Loucy (cell line): Measurements from ENCODE around the gene CGA.

Experiments used
- H2AFZ ChIP-seq: fragments of 200-600 bp; sonication (generic); 2 replicates; pipeline ENCODE4 v1.6.0; 2016; ENCODE audit warnings: antibody characterized with exemption, mild to moderate bottlenecking, low read length, moderate library complexity
- H3F3A ChIP-seq: fragments of 200-600 bp; 2 replicates; pipeline ENCODE4 v1.6.0; 2016; ENCODE audit warnings: antibody characterized with exemption, low read depth, mild to moderate bottlenecking
- H3K27me3 ChIP-seq: fragments of 200-600 bp; sonication (generic); 2 replicates; pipeline ENCODE4 v1.6.1; 2014; ENCODE audit warnings: low read length, mild to moderate bottlenecking; ENCODE audit not compliant: insufficient read depth, poor library complexity, severe bottlenecking
- H3K36me3 ChIP-seq: fragments of 200-600 bp; sonication (generic); 2 replicates; pipeline ENCODE4 v1.6.1; 2016; ENCODE audit warnings: low read length; ENCODE audit not compliant: insufficient read depth
- H3K4me1 ChIP-seq: fragments of 200-600 bp; sonication (generic); 2 replicates; pipeline ENCODE4 v1.5.1; 2014; ENCODE audit warnings: low read length, mild to moderate bottlenecking; ENCODE audit not compliant: insufficient read depth, poor library complexity, severe bottlenecking
- H3K4me2 ChIP-seq: fragments of 200-600 bp; sonication (generic); 2 replicates; pipeline ENCODE4 v1.6.0; 2014; ENCODE audit warnings: antibody characterized with exemption, low read length, low read depth, mild to moderate bottlenecking; ENCODE audit not compliant: poor library complexity, severe bottlenecking
- H3K4me3 ChIP-seq: fragments of 200-600 bp; sonication (generic); 2 replicates; pipeline ENCODE4 v1.5.1; 2014; ENCODE audit warnings: low read length, mild to moderate bottlenecking, mixed read lengths; ENCODE audit not compliant: poor library complexity, severe bottlenecking
- H3K79me2 ChIP-seq: fragments of 200-600 bp; sonication (generic); 2 replicates; pipeline ENCODE4 v1.6.1; 2014; ENCODE audit warnings: low read length; ENCODE audit not compliant: insufficient read depth
- H3K9ac ChIP-seq: fragments of 200-600 bp; sonication (generic); 2 replicates; pipeline ENCODE4 v1.6.0; 2014; ENCODE audit warnings: mild to moderate bottlenecking, low read depth, low read length, moderate library complexity; ENCODE audit not compliant: poor library complexity, severe bottlenecking
- H3K9me2 ChIP-seq: fragments of 200-600 bp; sonication (generic); replicated peaks from 2 replicates; pipeline ENCODE4 v1.6.1; 2016; ENCODE audit warnings: low read depth, low read length, mixed read lengths
- H3K9me3 ChIP-seq: fragments of 200-600 bp; sonication (generic); 2 replicates; pipeline ENCODE4 v1.6.1; 2014; ENCODE audit warnings: mild to moderate bottlenecking, antibody characterized with exemption, low read length, low read depth; ENCODE audit not compliant: insufficient read depth
- H4K20me1 ChIP-seq: fragments of 200-600 bp; sonication (generic); 2 replicates; pipeline ENCODE4 v1.6.0; 2014; ENCODE audit warnings: antibody characterized with exemption, low read length, mild to moderate bottlenecking; ENCODE audit not compliant: insufficient read depth, poor library complexity, severe bottlenecking
- EZH2phosphoT487 ChIP-seq: fragments of 200-600 bp; IDR thresholded peaks from 2 replicates; pipeline ENCODE4 v1.6.1; 2018; ENCODE audit warnings: antibody characterized with exemption, mild to moderate bottlenecking, moderate library complexity, borderline replicate concordance
- TF ChIP-seq, protein P1 (sequence below): fragments of 200-600 bp; sonication (generic); conservative IDR thresholded peaks from 2 replicates; pipeline ENCODE4 v1.5.1; 2014; ENCODE audit warnings: mild to moderate bottlenecking, antibody characterized with exemption, low read length

Gene CGA

GRCh38 chr6:87049779-87050178, 45.1 kb downstream of the CGA start:
- H3K4me1 ChIP-seq = no peaks in the 10 kb centered on the region
- no peaks in the 10 kb centered on the region for H3K36me3 ChIP-seq
- no peak overlapping the region for H3K4me3 ChIP-seq
- H3K4me2 ChIP-seq = no peak overlapping the region
- H3K9ac ChIP-seq = no peak overlapping the region
- H3K9me2 ChIP-seq = no peaks in the 10 kb centered on the region
- no peaks in the 10 kb centered on the region for H4K20me1 ChIP-seq
- TF ChIP-seq EZH2phosphoT487 = no peak
- TF ChIP-seq, protein P1, sequence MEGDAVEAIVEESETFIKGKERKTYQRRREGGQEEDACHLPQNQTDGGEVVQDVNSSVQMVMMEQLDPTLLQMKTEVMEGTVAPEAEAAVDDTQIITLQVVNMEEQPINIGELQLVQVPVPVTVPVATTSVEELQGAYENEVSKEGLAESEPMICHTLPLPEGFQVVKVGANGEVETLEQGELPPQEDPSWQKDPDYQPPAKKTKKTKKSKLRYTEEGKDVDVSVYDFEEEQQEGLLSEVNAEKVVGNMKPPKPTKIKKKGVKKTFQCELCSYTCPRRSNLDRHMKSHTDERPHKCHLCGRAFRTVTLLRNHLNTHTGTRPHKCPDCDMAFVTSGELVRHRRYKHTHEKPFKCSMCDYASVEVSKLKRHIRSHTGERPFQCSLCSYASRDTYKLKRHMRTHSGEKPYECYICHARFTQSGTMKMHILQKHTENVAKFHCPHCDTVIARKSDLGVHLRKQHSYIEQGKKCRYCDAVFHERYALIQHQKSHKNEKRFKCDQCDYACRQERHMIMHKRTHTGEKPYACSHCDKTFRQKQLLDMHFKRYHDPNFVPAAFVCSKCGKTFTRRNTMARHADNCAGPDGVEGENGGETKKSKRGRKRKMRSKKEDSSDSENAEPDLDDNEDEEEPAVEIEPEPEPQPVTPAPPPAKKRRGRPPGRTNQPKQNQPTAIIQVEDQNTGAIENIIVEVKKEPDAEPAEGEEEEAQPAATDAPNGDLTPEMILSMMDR = no peak
- H3K27me3 ChIP-seq = no peaks in the 10 kb centered on the region
- H3K79me2 ChIP-seq = no peaks in the 10 kb centered on the region
- H2AFZ ChIP-seq = no peak overlapping the region
- H3K9me3 ChIP-seq = no peaks in the 10 kb centered on the region
- H3F3A ChIP-seq = no peaks in the 10 kb centered on the region

GRCh38 chr6:87045521-87046075, 49.3 kb downstream of the CGA start:
- no peak overlapping the region for H3K4me2 ChIP-seq
- no peak overlapping the region for H3K4me3 ChIP-seq
- H3K4me1 ChIP-seq = no peaks in the 10 kb centered on the region
- H3K9ac ChIP-seq = no peak overlapping the region
- H3F3A ChIP-seq = no peaks in the 10 kb centered on the region
- no peaks in the 10 kb centered on the region for H3K27me3 ChIP-seq
- H3K9me2 ChIP-seq = no peaks in the 10 kb centered on the region
- no peaks in the 10 kb centered on the region for H3K36me3 ChIP-seq
- TF ChIP-seq EZH2phosphoT487 = no peak
- TF ChIP-seq, protein P1 = no peak
- H3K9me3 ChIP-seq = no peaks in the 10 kb centered on the region
- H4K20me1 ChIP-seq = no peaks in the 10 kb centered on the region
- H3K79me2 ChIP-seq = no peaks in the 10 kb centered on the region
- H2AFZ ChIP-seq = no peak overlapping the region

DNA sequence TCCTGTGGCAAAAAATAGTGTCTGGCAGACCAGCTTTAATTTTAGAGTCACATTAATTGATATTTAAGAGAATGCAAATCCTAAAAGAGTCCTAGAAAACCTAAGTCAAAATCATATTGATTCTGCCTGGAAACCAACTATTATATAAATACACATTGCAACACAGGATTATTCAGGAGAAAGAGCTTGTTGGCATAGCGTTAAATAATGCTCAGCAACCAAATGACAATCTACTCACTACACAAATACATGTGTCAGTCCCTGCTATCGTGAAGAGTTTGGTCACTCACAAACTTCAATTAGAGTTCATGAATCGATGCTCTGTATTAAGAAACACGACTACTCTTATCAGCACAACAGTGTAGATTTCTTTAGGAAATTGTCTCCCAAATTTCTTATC, 54.2 kb downstream of the CGA start:
- H3K4me3 ChIP-seq = no peak overlapping the region
- H3K9ac ChIP-seq = no peak overlapping the region
- H3K9me3 ChIP-seq = no peaks in the 10 kb centered on the region
- H3K9me2 ChIP-seq = no peaks in the 10 kb centered on the region
- H2AFZ ChIP-seq = no peak overlapping the region
- H3K79me2 ChIP-seq = no peaks in the 10 kb centered on the region
- H4K20me1 ChIP-seq = no peaks in the 10 kb centered on the region
- no peaks in the 10 kb centered on the region for H3K36me3 ChIP-seq
- TF ChIP-seq, protein P1 = no peak
- TF ChIP-seq EZH2phosphoT487 = no peak
- H3K4me2 ChIP-seq = no peak overlapping the region
- no peaks in the 10 kb centered on the region for H3K27me3 ChIP-seq
- no peaks in the 10 kb centered on the region for H3F3A ChIP-seq
- H3K4me1 ChIP-seq = no peaks in the 10 kb centered on the region
